Measurements from ENCODE around the gene ZCWPW1. TPM values are rescaled to one million over a fixed set of nuclear protein-coding genes. Genes with fewer than 3 reads are reported as not detected.

The ZCWPW1 gene
- total RNA-seq, 3 donors from 2014 or later (not counting 1 experiment from before 2014, with no cell fraction given): 5.6 to 7.8 (median 7.2) TPM

GRCh38 chr7:100419660-100420226, 8.8 kb downstream of the ZCWPW1 start:
- DNase-seq: no peak
- intact Hi-C loops (cut with micrococcal nuclease): loop anchor here (10.0 kb wide), 1 partner anchor 195 kb away; no protein-coding TSS in a partner anchor
- H3K27me3 Mint-ChIP-seq (ENCODE audit: low read depth in 2 of 2): no peaks in the 10 kb centered on the region
- TF ChIP-seq, protein P1, sequence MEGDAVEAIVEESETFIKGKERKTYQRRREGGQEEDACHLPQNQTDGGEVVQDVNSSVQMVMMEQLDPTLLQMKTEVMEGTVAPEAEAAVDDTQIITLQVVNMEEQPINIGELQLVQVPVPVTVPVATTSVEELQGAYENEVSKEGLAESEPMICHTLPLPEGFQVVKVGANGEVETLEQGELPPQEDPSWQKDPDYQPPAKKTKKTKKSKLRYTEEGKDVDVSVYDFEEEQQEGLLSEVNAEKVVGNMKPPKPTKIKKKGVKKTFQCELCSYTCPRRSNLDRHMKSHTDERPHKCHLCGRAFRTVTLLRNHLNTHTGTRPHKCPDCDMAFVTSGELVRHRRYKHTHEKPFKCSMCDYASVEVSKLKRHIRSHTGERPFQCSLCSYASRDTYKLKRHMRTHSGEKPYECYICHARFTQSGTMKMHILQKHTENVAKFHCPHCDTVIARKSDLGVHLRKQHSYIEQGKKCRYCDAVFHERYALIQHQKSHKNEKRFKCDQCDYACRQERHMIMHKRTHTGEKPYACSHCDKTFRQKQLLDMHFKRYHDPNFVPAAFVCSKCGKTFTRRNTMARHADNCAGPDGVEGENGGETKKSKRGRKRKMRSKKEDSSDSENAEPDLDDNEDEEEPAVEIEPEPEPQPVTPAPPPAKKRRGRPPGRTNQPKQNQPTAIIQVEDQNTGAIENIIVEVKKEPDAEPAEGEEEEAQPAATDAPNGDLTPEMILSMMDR (IDR thresholded peaks at IDR 0.05): no peak
- no peaks in the 10 kb centered on the region for H3K36me3 ChIP-seq (ENCODE audit: control insufficient read depth, insufficient read depth, low read length)
- H3K9me3 Mint-ChIP-seq: no peaks in the 10 kb centered on the region
- no peaks in the 10 kb centered on the region for H3K27me3 ChIP-seq (ENCODE audit: control insufficient read depth, insufficient read depth, low read length)
- no CpG with 5 or more reads among the region's 1 CpG for WGBS (ENCODE audit: insufficient coverage)
- H3K27ac Mint-ChIP-seq: no peak overlapping the region
- H3K9me3 ChIP-seq (ENCODE audit: control insufficient read depth, insufficient read depth, low read length): no peaks in the 10 kb centered on the region
- H3K4me1 ChIP-seq (ENCODE audit: control insufficient read depth, insufficient read depth, low read length): peaks cover 5% of the 10 kb centered on the region
- H3K27ac ChIP-seq (ENCODE audit: low read length): no peak overlapping the region
- no peak overlapping the region for H3K4me3 Mint-ChIP-seq
- peaks cover 18 to 27% of the 10 kb centered on the region in 2 donors for H3K4me1 Mint-ChIP-seq
- H3K36me3 Mint-ChIP-seq: no peaks in the 10 kb centered on the region
- H3K4me3 ChIP-seq (ENCODE audit: low read length): no peak overlapping the region
- ATAC-seq: no peak

DNA sequence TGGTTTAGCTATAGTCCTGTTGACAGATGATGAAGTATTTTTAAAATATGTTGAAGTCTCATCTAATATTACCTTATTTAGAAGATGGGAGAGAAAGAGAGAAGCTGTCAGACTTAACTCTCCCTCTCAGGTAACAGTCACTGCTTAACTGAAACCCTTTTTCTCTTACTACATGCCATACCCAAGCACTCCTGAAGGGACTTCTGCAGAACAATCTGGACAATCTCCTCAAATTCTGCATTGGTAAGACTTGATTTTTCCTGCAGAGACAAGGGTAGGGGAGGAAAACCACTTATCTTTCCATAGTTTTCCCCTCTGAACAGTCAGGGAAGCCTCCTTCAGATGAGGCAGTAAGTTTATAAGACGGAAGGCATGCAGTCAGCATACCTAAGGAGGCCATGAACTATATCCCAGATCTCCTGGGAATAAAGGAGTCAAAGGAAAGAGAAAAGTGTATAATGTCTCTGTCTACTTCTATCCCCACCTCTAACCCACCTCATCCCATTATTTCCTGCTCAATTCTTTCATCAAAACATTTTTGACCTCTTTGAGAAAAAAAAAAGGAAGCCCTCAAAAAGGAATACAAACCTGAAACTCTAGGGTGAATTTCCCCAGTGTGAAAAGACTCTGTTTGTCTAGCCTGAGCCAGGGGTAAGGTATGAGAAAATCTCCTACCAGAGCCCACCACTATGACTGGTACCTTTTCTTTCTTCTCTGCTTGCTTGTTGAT, 9.4 kb downstream of the ZCWPW1 start:
- no peaks in the 10 kb centered on the region for H3K27me3 ChIP-seq (ENCODE audit: control insufficient read depth, insufficient read depth, low read length)
- no peak overlapping the region for H3K4me3 Mint-ChIP-seq
- H3K27ac ChIP-seq (ENCODE audit: low read length): no peak overlapping the region
- TF ChIP-seq, protein P1 (IDR thresholded peaks at IDR 0.05): no peak
- no peaks in the 10 kb centered on the region for H3K27me3 Mint-ChIP-seq (ENCODE audit: low read depth in 2 of 2)
- no peaks in the 10 kb centered on the region for H3K9me3 ChIP-seq (ENCODE audit: control insufficient read depth, insufficient read depth, low read length)
- DNase-seq (no peak), ATAC-seq (no peak)
- no peaks in the 10 kb centered on the region for H3K36me3 Mint-ChIP-seq
- H3K27ac Mint-ChIP-seq: no peak overlapping the region
- intact Hi-C loops (cut with micrococcal nuclease): no loop called here
- H3K36me3 ChIP-seq (ENCODE audit: control insufficient read depth, insufficient read depth, low read length): no peaks in the 10 kb centered on the region
- WGBS (ENCODE audit: insufficient coverage): 100% methylated on average over 1 of the region's 1 CpG
- H3K9me3 Mint-ChIP-seq: no peaks in the 10 kb centered on the region
- H3K4me1 Mint-ChIP-seq: peaks cover 16 to 20% of the 10 kb centered on the region in 2 donors
- H3K4me3 ChIP-seq (ENCODE audit: low read length): no peak overlapping the region
- H3K4me1 ChIP-seq (ENCODE audit: control insufficient read depth, insufficient read depth, low read length): peaks cover 5% of the 10 kb centered on the region

DNA sequence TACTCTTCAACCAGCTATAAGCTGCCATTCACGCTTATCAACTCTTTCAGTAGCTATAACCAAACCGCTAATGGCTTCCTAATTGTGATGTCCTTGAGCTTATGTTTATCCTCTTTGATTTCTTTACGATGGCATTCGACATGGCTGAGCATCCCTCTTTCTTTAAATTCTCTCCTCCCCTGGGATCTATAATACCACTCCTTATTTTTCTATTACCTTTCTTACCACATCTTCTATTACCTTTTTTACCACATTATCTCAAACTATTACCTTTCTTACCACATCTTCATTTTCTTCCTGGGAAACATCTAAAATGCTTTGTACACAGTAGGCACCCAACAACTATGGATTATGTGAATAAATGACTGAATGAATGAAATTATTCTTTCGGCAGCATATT, 13.1 kb downstream of the ZCWPW1 start:
- Histone ChIP-seq H3K9me3 (ENCODE audit: control insufficient read depth, insufficient read depth, low read length) (no peaks in the 10 kb centered on the region), H3K4me1 (ENCODE audit: control insufficient read depth, insufficient read depth, low read length) (no peaks in the 10 kb centered on the region), H3K4me3 (ENCODE audit: low read length) (no peak overlapping the region), H3K27ac (ENCODE audit: low read length) (no peak overlapping the region), H3K36me3 (ENCODE audit: control insufficient read depth, insufficient read depth, low read length) (no peaks in the 10 kb centered on the region), H3K27me3 (ENCODE audit: control insufficient read depth, insufficient read depth, low read length) (no peaks in the 10 kb centered on the region)
- intact Hi-C loops (cut with micrococcal nuclease): no loop called here
- WGBS (ENCODE audit: insufficient coverage): 98% methylated on average over 5 of the region's 5 CpGs
- Mint-ChIP-seq H3K27ac (no peak overlapping the region), H3K9me3 (no peaks in the 10 kb centered on the region), H3K4me3 (no peak overlapping the region), H3K27me3 (ENCODE audit: low read depth in 2 of 2) (no peaks in the 10 kb centered on the region), H3K36me3 (no peaks in the 10 kb centered on the region), H3K4me1 (no peaks in the 10 kb centered on the region)
- TF ChIP-seq, protein P1 (IDR thresholded peaks at IDR 0.05): no peak
- DNase-seq (no peak), ATAC-seq (no peak)

Measured in natural killer cell (primary cell).